B cell (primary cell): Measurements from ENCODE around the gene CYB5B.

ENCODE experiments used
- CTCF ChIP-seq: fragments of 200-600 bp; IDR thresholded peaks from one replicate; pipeline ENCODE4 v1.8.0; 2022; ENCODE audit warnings: antibody characterized with exemption, mild to moderate bottlenecking
- EZH2 ChIP-seq: IDR thresholded peaks from 2 replicates; pipeline ENCODE4 v1.6.1; 2012; ENCODE audit warnings: borderline replicate concordance, low read depth, mild to moderate bottlenecking, moderate library complexity, low read length; ENCODE audit not compliant: insufficient read depth, poor library complexity, severe bottlenecking

- TF ChIP-seq CTCF (no peak), EZH2 (no peak)
Observed at GRCh38 chr16:69424935-69425784, 741 bp downstream of the CYB5B start.
